Smooth muscle cell (in vitro differentiated cells): ENCODE results near the gene IDH3G. TPM values are rescaled to one million over a fixed set of nuclear protein-coding genes. Genes with fewer than 3 reads are reported as not detected.

Experiments
- DNase-seq: peaks from one replicate; lab custom pipeline; 2025; ENCODE audit not compliant: unreplicated experiment; lab: John Stamatoyannopoulos, UW
- H2AFZ ChIP-seq: fragments of 200-600 bp; sonication (generic); 2 replicates; pipeline ENCODE4 v1.6.0; 2016; ENCODE audit warnings: antibody characterized with exemption, low read depth, mild to moderate bottlenecking
- H3F3A ChIP-seq: fragments of 200-600 bp; sonication (generic); 2 replicates; pipeline ENCODE4 v1.6.0; 2017; ENCODE audit warnings: antibody characterized with exemption, low read depth
- H3K27ac ChIP-seq: fragments of 200-600 bp; sonication (generic); 2 replicates; pipeline ENCODE4 v1.5.1; 2016; ENCODE audit warnings: low read depth, mild to moderate bottlenecking
- H3K27me3 ChIP-seq: fragments of 200-600 bp; sonication (generic); 2 replicates; pipeline ENCODE4 v1.6.1; 2016; ENCODE audit warnings: low read depth, mild to moderate bottlenecking
- H3K36me3 ChIP-seq: fragments of 200-600 bp; sonication (generic); 2 replicates; pipeline ENCODE4 v1.5.1; 2016; ENCODE audit warnings: low read depth
- H3K4me1 ChIP-seq: fragments of 200-600 bp; sonication (generic); 2 replicates; pipeline ENCODE4 v1.5.1; 2016; ENCODE audit warnings: low read depth
- H3K4me2 ChIP-seq: fragments of 200-600 bp; sonication (generic); 2 replicates; pipeline ENCODE4 v1.6.0; 2016; ENCODE audit warnings: mild to moderate bottlenecking
- H3K4me3 ChIP-seq: fragments of 200-600 bp; sonication (generic); 2 replicates; pipeline ENCODE4 v1.5.1; 2016; ENCODE audit warnings: mild to moderate bottlenecking
- H3K79me2 ChIP-seq: fragments of 200-600 bp; sonication (generic); 2 replicates; pipeline ENCODE4 v1.6.0; 2016; ENCODE audit warnings: low read depth, mild to moderate bottlenecking
- H3K9ac ChIP-seq: fragments of 200-600 bp; sonication (generic); 2 replicates; pipeline ENCODE4 v1.6.0; 2016; ENCODE audit warnings: low read depth
- H3K9me3 ChIP-seq: fragments of 200-600 bp; sonication (generic); replicated peaks from 2 replicates; pipeline ENCODE4 v1.5.1; 2016; ENCODE audit warnings: low read depth
- H4K20me1 ChIP-seq: fragments of 200-600 bp; sonication (generic); 2 replicates; pipeline ENCODE4 v1.6.0; 2016; ENCODE audit warnings: low read depth
- WGBS: methylation state at CpG from one replicate; pipeline ENCODE4 v1.1.7; 2016; ENCODE audit warnings: low lambda C conversion rate; 5-methylcytosine and 5-hydroxymethylcytosine counted together
- polyA plus RNA-seq: library from polyadenylated mRNA; unstranded; fragments of >200 nt; fragmentation: Nextera tagmentation; extraction: Ambion mirVana; gene quantifications from 2 replicates; pipeline ENCODE4 v1.2.1, GENCODE V29; 2016
- total RNA-seq: library from RNA; depleted of rRNA; stranded (reverse); fragments of >200 nt; gene quantifications from 2 replicates; pipeline ENCODE4 v1.2.3, GENCODE V29; 2014
- TF ChIP-seq, protein P1 (sequence below): fragments of 200-600 bp; sonication (generic); IDR thresholded peaks from 2 replicates; pipeline ENCODE4 v1.5.1; 2017; ENCODE audit warnings: borderline replicate concordance, mild to moderate bottlenecking, antibody characterized with exemption; ENCODE audit not compliant: insufficient read depth, poor library complexity, severe bottlenecking

IDH3G gene
- total and polyA plus RNA-seq, 2 experiments from 2014 or later, result 86.0 to 88.9 TPM

DNA sequence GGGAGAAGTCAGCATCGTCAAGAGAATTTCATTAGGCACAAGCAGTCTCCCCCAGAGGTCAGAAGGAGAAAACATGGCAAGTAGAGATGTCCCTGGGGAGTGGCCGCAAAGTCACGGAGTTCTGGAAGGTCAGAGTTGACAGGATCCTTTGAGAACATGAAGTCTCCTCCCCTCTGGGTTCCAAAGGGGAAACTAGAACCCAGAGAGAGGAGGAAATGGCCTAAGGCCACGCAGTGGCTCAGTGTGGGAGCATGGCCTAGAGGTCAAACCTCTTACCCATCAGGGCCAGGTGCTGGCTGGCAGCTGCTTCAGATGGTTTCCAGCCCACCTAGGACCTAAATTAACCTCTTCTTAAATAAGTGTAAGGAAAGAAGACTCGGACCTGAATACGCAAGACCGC is 884 bp downstream of the IDH3G start:
- Histone ChIP-seq H3K27ac (peak overlapping the region; percentile 97), H3K9me3 (no peaks in the 10 kb centered on the region), H3F3A (no peaks in the 10 kb centered on the region), H3K79me2 (peaks cover 32% of the 10 kb centered on the region), H3K9ac (peak overlapping the region; percentile 97), H4K20me1 (no peaks in the 10 kb centered on the region), H3K27me3 (no peaks in the 10 kb centered on the region), H3K4me2 (peak overlapping the region; percentile 81), H3K36me3 (no peaks in the 10 kb centered on the region), H3K4me3 (peak overlapping the region; percentile 79), H3K4me1 (no peaks in the 10 kb centered on the region), H2AFZ (peak overlapping the region; percentile 89)
- 62% methylated on average over 7 of the region's 7 CpGs for WGBS
- TF ChIP-seq, protein P1, sequence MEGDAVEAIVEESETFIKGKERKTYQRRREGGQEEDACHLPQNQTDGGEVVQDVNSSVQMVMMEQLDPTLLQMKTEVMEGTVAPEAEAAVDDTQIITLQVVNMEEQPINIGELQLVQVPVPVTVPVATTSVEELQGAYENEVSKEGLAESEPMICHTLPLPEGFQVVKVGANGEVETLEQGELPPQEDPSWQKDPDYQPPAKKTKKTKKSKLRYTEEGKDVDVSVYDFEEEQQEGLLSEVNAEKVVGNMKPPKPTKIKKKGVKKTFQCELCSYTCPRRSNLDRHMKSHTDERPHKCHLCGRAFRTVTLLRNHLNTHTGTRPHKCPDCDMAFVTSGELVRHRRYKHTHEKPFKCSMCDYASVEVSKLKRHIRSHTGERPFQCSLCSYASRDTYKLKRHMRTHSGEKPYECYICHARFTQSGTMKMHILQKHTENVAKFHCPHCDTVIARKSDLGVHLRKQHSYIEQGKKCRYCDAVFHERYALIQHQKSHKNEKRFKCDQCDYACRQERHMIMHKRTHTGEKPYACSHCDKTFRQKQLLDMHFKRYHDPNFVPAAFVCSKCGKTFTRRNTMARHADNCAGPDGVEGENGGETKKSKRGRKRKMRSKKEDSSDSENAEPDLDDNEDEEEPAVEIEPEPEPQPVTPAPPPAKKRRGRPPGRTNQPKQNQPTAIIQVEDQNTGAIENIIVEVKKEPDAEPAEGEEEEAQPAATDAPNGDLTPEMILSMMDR, result no peak
- DNase-seq, result no peak

DNA sequence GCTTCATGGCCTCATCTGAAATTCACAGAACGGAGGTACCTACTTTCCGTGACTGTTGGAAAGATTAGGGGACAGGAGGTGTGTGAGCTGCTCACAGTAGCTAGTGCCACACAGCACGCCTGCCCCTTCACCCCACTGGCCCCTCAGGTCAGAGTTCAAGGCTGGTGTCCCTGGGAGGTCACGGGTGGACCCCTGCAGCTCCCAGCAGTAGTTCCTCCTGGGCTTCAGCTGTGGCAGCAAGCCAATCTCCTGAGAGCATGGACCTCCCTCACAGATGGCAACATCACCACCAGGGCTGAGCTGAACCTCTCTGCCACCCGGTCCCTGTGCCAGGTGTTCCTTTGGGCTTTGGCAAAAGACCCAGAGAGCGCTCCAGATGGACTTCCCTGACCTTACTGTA is 1.8 kb downstream of the IDH3G start:
- Histone ChIP-seq H3K27ac (no peak overlapping the region), H3K9me3 (no peaks in the 10 kb centered on the region), H3K36me3 (no peaks in the 10 kb centered on the region), H3K4me1 (no peaks in the 10 kb centered on the region), H3K27me3 (no peaks in the 10 kb centered on the region), H2AFZ (no peak overlapping the region), H4K20me1 (no peaks in the 10 kb centered on the region), H3K4me3 (no peak overlapping the region), H3K79me2 (peaks cover 32% of the 10 kb centered on the region), H3K9ac (no peak overlapping the region), H3K4me2 (no peak overlapping the region), H3F3A (no peaks in the 10 kb centered on the region)
- no peak for DNase-seq
- 88% methylated on average over 6 of the region's 6 CpGs for WGBS
- TF ChIP-seq, protein P1, result no peak

DNA sequence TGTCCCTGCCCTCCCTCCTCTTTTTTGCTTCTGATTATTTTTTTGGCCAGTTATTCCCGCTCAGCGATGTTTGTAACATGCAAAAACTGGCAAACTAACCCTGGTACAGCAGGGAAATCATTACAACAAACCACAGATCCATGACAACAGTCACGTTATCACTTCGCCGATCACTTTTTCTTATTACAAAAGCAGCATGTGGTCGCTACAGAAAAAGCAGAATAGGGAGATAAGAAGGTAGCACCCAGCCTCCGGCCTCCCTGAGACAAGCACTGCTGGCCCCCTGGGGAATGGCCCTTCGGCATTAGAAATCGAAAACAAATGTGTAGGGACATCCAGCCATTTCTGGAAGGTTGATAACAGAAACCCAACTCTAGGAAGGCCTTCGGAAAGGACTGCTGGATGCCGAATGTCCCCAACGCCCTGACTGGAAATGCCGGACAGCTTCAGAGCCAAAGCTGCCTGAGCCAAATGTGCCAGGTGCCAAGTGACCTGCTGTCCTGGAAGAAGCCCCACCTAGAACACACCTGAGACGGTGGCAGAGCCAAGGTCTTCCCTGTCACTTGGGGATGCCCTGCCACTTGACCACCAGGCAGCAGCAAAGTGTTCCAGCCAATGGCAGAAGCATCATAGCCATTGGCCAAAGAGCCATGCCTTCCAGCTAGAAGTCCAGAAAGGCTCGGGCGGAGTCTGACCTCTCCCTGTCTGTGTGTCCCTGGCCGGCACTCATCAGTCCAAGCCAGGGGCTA is 2.9 kb downstream of the IDH3G start:
- no peaks in the 10 kb centered on the region for H3K36me3 ChIP-seq
- TF ChIP-seq, protein P1, result no peak
- H2AFZ ChIP-seq, result no peak overlapping the region
- no peaks in the 10 kb centered on the region for H3K27me3 ChIP-seq
- no peak overlapping the region for H3K9ac ChIP-seq
- H3K27ac ChIP-seq, result no peak overlapping the region
- no peak for DNase-seq
- no peaks in the 10 kb centered on the region for H3K9me3 ChIP-seq
- H3K4me2 ChIP-seq, result no peak overlapping the region
- WGBS, result 89% methylated on average over 17 of the region's 17 CpGs
- H3K79me2 ChIP-seq, result peaks cover 32% of the 10 kb centered on the region
- H3K4me1 ChIP-seq, result no peaks in the 10 kb centered on the region
- no peaks in the 10 kb centered on the region for H3F3A ChIP-seq
- H4K20me1 ChIP-seq, result no peaks in the 10 kb centered on the region
- H3K4me3 ChIP-seq, result no peak overlapping the region

DNA sequence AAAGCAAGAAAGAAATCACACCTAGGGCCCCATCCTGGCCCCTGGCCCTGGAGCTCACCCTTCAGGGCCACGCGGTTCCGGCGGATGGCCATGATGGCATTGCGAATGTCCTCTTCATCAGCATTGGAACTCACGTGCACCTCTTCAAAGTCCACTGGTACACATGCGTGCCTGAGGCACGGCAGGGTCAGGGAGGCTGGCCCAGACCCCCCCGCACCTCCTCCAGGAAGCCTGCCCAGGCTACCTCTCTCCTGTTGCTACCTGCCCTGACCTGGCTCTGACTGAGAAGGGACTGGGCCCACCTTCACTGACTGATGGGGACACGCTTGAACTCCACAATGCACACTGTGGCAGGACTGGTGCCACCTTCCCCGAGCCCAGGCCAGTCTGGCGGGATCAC is 4.5 kb downstream of the IDH3G start:
- WGBS, result 92% methylated on average over 12 of the region's 12 CpGs
- Histone ChIP-seq H3K27me3 (no peaks in the 10 kb centered on the region), H3K4me2 (no peak overlapping the region), H3K4me3 (no peak overlapping the region), H3F3A (no peaks in the 10 kb centered on the region), H3K27ac (no peak overlapping the region), H3K9ac (no peak overlapping the region), H2AFZ (no peak overlapping the region), H3K9me3 (no peaks in the 10 kb centered on the region), H4K20me1 (no peaks in the 10 kb centered on the region), H3K79me2 (peaks cover 20% of the 10 kb centered on the region), H3K36me3 (no peaks in the 10 kb centered on the region), H3K4me1 (no peaks in the 10 kb centered on the region)
- TF ChIP-seq, protein P1, result no peak
- DNase-seq, result no peak
